Measurements from ENCODE around the gene MESD. TPM values are rescaled to one million over a fixed set of nuclear protein-coding genes. Genes with fewer than 3 reads are reported as not detected.

Gene MESD
- polyA plus RNA-seq, 1 of the 3 experiments (the other 2 are of a cell fraction) = 15.2 TPM

DNA sequence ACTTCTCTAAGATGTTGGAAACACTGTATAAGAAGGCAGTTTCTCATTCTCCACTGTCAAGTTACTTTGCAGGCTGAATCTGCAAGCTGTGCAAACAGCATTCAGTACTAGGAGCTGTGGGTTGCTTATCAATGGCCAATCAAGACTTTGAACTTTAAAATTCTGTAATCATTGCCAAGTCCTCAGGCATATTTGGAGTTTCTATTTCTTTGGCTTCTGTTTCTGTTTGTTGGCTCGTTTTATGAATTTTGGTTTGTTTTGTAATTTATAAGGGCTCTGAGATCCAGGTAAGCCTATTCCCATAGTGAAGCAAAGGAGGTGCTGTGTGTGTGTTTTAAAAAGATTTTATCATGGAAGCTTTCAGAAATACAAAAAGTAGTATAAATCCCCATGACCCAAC lies 43.2 kb upstream of the MESD start:
- Histone ChIP-seq H3K4me2 (no peak overlapping the region), H2AFZ (ENCODE audit: low read depth) (no peak overlapping the region), H3K27ac (ENCODE audit: low read depth in 2 of 2, low read length in 1 of 2) (no peak overlapping the region), H3K36me3 (replicated peaks in 1 of 2; ENCODE audit: control insufficient read depth in 1 of 2, insufficient read depth in 2 of 2, low read length in 1 of 2) (no peaks in the 10 kb centered on the region), H3K9me3 (no peaks in the 10 kb centered on the region), H4K20me1 (ENCODE audit: insufficient read depth) (no peaks in the 10 kb centered on the region), H3K79me2 (ENCODE audit: insufficient read depth) (no peaks in the 10 kb centered on the region), H3F3A (replicated peaks; ENCODE audit: insufficient read depth) (no peaks in the 10 kb centered on the region), H3K9ac (no peak overlapping the region), H3K4me3 (ENCODE audit: low read depth in 2 of 2, low read length in 1 of 2) (no peak overlapping the region), H3K27me3 (ENCODE audit: insufficient read depth) (no peaks in the 10 kb centered on the region), H3K4me1 (ENCODE audit: control insufficient read depth in 1 of 2, insufficient read depth in 2 of 2, low read depth in 1 of 2, low read length in 1 of 2) (no peaks in the 10 kb centered on the region), H3K9me2 (no peaks in the 10 kb centered on the region)
- 19% methylated on average over 1 of the region's 1 CpG for WGBS (ENCODE audit: low lambda C conversion rate)
- no peak for DNase-seq
- ChIA-PET CTCF (interaction anchor here (1.2 kb wide), 2 partner anchors 9 to 12 kb away, joined by 3 to 4 read pairs; no protein-coding TSS in a partner anchor), POLR2A (no interaction called here)
- TF ChIP-seq, protein P1, sequence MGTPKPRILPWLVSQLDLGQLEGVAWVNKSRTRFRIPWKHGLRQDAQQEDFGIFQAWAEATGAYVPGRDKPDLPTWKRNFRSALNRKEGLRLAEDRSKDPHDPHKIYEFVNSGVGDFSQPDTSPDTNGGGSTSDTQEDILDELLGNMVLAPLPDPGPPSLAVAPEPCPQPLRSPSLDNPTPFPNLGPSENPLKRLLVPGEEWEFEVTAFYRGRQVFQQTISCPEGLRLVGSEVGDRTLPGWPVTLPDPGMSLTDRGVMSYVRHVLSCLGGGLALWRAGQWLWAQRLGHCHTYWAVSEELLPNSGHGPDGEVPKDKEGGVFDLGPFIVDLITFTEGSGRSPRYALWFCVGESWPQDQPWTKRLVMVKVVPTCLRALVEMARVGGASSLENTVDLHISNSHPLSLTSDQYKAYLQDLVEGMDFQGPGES (IDR thresholded peaks at IDR 0.05; ENCODE audit: low read depth, low read length) = no peak
- TF ChIP-seq, protein P2, sequence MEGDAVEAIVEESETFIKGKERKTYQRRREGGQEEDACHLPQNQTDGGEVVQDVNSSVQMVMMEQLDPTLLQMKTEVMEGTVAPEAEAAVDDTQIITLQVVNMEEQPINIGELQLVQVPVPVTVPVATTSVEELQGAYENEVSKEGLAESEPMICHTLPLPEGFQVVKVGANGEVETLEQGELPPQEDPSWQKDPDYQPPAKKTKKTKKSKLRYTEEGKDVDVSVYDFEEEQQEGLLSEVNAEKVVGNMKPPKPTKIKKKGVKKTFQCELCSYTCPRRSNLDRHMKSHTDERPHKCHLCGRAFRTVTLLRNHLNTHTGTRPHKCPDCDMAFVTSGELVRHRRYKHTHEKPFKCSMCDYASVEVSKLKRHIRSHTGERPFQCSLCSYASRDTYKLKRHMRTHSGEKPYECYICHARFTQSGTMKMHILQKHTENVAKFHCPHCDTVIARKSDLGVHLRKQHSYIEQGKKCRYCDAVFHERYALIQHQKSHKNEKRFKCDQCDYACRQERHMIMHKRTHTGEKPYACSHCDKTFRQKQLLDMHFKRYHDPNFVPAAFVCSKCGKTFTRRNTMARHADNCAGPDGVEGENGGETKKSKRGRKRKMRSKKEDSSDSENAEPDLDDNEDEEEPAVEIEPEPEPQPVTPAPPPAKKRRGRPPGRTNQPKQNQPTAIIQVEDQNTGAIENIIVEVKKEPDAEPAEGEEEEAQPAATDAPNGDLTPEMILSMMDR (IDR thresholded peaks at IDR 0.05) = no peak

DNA sequence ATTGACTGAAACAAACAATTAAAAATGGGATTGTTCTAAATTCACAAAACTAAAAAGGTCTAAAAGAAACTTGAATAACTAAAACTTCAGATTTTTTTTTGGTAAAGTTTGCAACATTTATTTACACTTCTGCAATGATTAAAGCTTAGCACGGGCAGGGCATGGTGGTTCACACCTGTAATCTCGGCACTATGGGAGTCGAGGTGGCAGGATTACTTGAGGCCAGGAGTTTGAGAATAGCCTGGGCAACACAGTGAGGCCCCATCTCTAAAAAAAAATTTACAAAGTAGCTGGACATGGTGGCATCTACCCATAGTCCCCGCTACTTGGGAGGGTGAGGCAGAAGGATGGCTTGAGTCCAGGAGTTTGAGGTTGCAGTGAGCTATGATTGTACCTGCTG lies 42.7 kb upstream of the MESD start:
- Histone ChIP-seq H2AFZ (ENCODE audit: low read depth) (no peak overlapping the region), H3K27ac (ENCODE audit: low read depth in 2 of 2, low read length in 1 of 2) (no peak overlapping the region), H3F3A (replicated peaks; ENCODE audit: insufficient read depth) (no peaks in the 10 kb centered on the region), H3K36me3 (replicated peaks in 1 of 2; ENCODE audit: control insufficient read depth in 1 of 2, insufficient read depth in 2 of 2, low read length in 1 of 2) (no peaks in the 10 kb centered on the region), H3K4me1 (ENCODE audit: control insufficient read depth in 1 of 2, insufficient read depth in 2 of 2, low read depth in 1 of 2, low read length in 1 of 2) (no peaks in the 10 kb centered on the region), H3K79me2 (ENCODE audit: insufficient read depth) (no peaks in the 10 kb centered on the region), H3K9me3 (no peaks in the 10 kb centered on the region), H3K4me3 (ENCODE audit: low read depth in 2 of 2, low read length in 1 of 2) (no peak overlapping the region), H4K20me1 (ENCODE audit: insufficient read depth) (no peaks in the 10 kb centered on the region), H3K4me2 (no peak overlapping the region), H3K9me2 (no peaks in the 10 kb centered on the region), H3K9ac (no peak overlapping the region), H3K27me3 (ENCODE audit: insufficient read depth) (no peaks in the 10 kb centered on the region)
- ChIA-PET CTCF (interaction anchor here (1.2 kb wide), 1 partner anchor 9 kb away, joined by 4 read pairs; no protein-coding TSS in a partner anchor), POLR2A (no interaction called here)
- no peak for TF ChIP-seq TAF1 (IDR thresholded peaks at IDR 0.05; ENCODE audit: borderline replicate concordance, low read depth, low read length)
- no peak for TF ChIP-seq TCF12 (IDR thresholded peaks at IDR 0.05)
- 82% methylated on average over 4 of the region's 4 CpGs for WGBS (ENCODE audit: low lambda C conversion rate)
- no peak for DNase-seq

DNA sequence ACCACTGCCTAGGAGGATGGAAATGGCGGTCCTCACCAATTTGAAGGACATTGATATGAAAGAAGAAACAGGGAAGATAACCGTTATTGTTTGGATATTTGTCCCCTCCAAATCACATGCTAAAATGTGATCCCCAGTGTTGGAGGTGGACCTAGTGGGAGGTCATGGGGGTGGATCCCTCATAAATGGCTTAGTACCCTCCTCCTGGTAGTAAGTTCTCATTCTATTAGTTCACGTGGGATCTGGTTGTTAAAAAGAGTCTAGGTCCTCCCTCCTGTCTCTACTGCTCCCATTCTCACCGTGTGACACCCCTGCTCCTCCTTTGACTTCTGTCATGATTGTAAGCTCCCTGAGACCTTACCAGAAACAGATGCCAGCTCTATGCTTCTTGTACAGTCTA lies 41.6 kb upstream of the MESD start:
- H3K4me3 ChIP-seq (ENCODE audit: low read depth in 2 of 2, low read length in 1 of 2) = no peak overlapping the region
- H3K4me2 ChIP-seq = no peak overlapping the region
- H3K9me2 ChIP-seq = no peaks in the 10 kb centered on the region
- no peak overlapping the region for H3K9ac ChIP-seq
- H2AFZ ChIP-seq (ENCODE audit: low read depth) = no peak overlapping the region
- H3K79me2 ChIP-seq (ENCODE audit: insufficient read depth) = no peaks in the 10 kb centered on the region
- no peaks in the 10 kb centered on the region for H3F3A ChIP-seq (replicated peaks; ENCODE audit: insufficient read depth)
- TF ChIP-seq TCF12 (IDR thresholded peaks at IDR 0.05) = no peak
- TF ChIP-seq, protein P3, sequence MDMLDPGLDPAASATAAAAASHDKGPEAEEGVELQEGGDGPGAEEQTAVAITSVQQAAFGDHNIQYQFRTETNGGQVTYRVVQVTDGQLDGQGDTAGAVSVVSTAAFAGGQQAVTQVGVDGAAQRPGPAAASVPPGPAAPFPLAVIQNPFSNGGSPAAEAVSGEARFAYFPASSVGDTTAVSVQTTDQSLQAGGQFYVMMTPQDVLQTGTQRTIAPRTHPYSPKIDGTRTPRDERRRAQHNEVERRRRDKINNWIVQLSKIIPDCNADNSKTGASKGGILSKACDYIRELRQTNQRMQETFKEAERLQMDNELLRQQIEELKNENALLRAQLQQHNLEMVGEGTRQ (IDR thresholded peaks at IDR 0.05; ENCODE audit: borderline replicate concordance, low read depth, low read length) = no peak
- TF ChIP-seq, protein P4, sequence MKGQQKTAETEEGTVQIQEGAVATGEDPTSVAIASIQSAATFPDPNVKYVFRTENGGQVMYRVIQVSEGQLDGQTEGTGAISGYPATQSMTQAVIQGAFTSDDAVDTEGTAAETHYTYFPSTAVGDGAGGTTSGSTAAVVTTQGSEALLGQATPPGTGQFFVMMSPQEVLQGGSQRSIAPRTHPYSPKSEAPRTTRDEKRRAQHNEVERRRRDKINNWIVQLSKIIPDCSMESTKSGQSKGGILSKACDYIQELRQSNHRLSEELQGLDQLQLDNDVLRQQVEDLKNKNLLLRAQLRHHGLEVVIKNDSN (IDR thresholded peaks at IDR 0.05; ENCODE audit: borderline replicate concordance, low read depth) = no peak
- ChIA-PET POLR2A (no interaction called here), CTCF (no interaction called here)
- WGBS (ENCODE audit: low lambda C conversion rate) = 76% methylated on average over 4 of the region's 4 CpGs
- no peaks in the 10 kb centered on the region for H3K27me3 ChIP-seq (ENCODE audit: insufficient read depth)
- DNase-seq = no peak
- H3K27ac ChIP-seq (ENCODE audit: low read depth in 2 of 2, low read length in 1 of 2) = no peak overlapping the region
- H3K9me3 ChIP-seq = no peaks in the 10 kb centered on the region
- H4K20me1 ChIP-seq (ENCODE audit: insufficient read depth) = no peaks in the 10 kb centered on the region
- H3K4me1 ChIP-seq (ENCODE audit: control insufficient read depth in 1 of 2, insufficient read depth in 2 of 2, low read depth in 1 of 2, low read length in 1 of 2) = no peaks in the 10 kb centered on the region
- no peaks in the 10 kb centered on the region for H3K36me3 ChIP-seq (replicated peaks in 1 of 2; ENCODE audit: control insufficient read depth in 1 of 2, insufficient read depth in 2 of 2, low read length in 1 of 2)
